PC-3 (cell line): Measurements from ENCODE around the gene MARK3. TPM values are rescaled to one million over a fixed set of nuclear protein-coding genes. Genes with fewer than 3 reads are reported as not detected.
A peak's percentile ranks its signal among the peaks of the same experiment; 100 is the strongest.

Experiments
- ATAC-seq: fragments of 200-7000 bp; cut with Tn5 transposase; 2 replicates; pipeline ENCODE4 v1.9.1; 2020; ENCODE audit warnings: mild to moderate bottlenecking, moderate library complexity
- BruUV-seq: library from RNA; stranded (reverse); fragments of 400-500 nt; replicated peaks from 2 replicates; lab custom pipeline; 2021; lab: Mats Ljungman, UMichigan
- CTCF ChIA-PET: fragments of 300-600 bp; sonication (Branson Sonifier 250); formaldehyde crosslinking; loops from one replicate; lab custom pipeline; 2022; ENCODE audit warnings: antibody characterized with exemption; lab: Charles Lee
- POLR2A ChIA-PET: fragments of 300-600 bp; sonication (Branson Sonifier 250); formaldehyde crosslinking; loops from one replicate; lab custom pipeline; 2022; ENCODE audit warnings: antibody characterized with exemption; ENCODE audit not compliant: unreplicated experiment; lab: Charles Lee
- DNase-seq: peaks from one replicate; pipeline ENCODE4 v3.0.0-alpha.2; 2015
- H2AFZ ChIP-seq: fragments of 300-600 bp; sonication (generic); 2 replicates; pipeline ENCODE4 v1.6.0; 2016; ENCODE audit warnings: antibody characterized with exemption, low read length
- H3F3A ChIP-seq: fragments of 300-600 bp; sonication (generic); one replicate; pipeline ENCODE4 v1.6.0; 2017; ENCODE audit warnings: antibody characterized with exemption, low read length, control low read depth, mild to moderate bottlenecking; ENCODE audit not compliant: unreplicated experiment
- H3K27ac ChIP-seq: fragments of 300-600 bp; sonication (generic); 2 replicates; pipeline ENCODE4 v1.5.1; 2016; ENCODE audit warnings: mild to moderate bottlenecking, low read length
- H3K27me3 ChIP-seq: fragments of 300-600 bp; sonication (generic); 2 replicates; pipeline ENCODE4 v1.6.1; 2016; ENCODE audit warnings: low read length, mixed read lengths
- H3K36me3 ChIP-seq: fragments of 300-600 bp; sonication (generic); 2 replicates; pipeline ENCODE4 v1.6.1; 2016; ENCODE audit warnings: low read depth, mixed run types, low read length, mixed read lengths
- H3K4me1 ChIP-seq: fragments of 300-600 bp; sonication (generic); 2 replicates; pipeline ENCODE4 v1.5.1; 2016; ENCODE audit warnings: low read length; ENCODE audit not compliant: insufficient read depth
- H3K4me2 ChIP-seq: fragments of 300-600 bp; sonication (generic); 2 replicates; pipeline ENCODE4 v1.6.0; 2016; ENCODE audit warnings: low read length
- H3K4me3 ChIP-seq: fragments of 300-600 bp; sonication (generic); 2 replicates; pipeline ENCODE4 v1.5.1; 2016; ENCODE audit warnings: mild to moderate bottlenecking, low read length, mixed read lengths
- H3K79me2 ChIP-seq: fragments of 300-600 bp; sonication (generic); 2 replicates; pipeline ENCODE4 v1.6.1; 2017; ENCODE audit warnings: low read length, mixed read lengths
- H3K9ac ChIP-seq: fragments of 300-600 bp; sonication (generic); 2 replicates; pipeline ENCODE4 v1.6.0; 2016; ENCODE audit warnings: mild to moderate bottlenecking, low read length
- H3K9me2 ChIP-seq: fragments of 300-600 bp; sonication (generic); replicated peaks from 2 replicates; pipeline ENCODE4 v1.6.1; 2016; ENCODE audit warnings: mixed run types, low read length, mixed read lengths
- H3K9me3 ChIP-seq: fragments of 300-600 bp; sonication (generic); 2 replicates; pipeline ENCODE4 v1.6.1; 2016; ENCODE audit warnings: low read length, mixed read lengths
- H4K20me1 ChIP-seq: fragments of 300-600 bp; sonication (generic); 2 replicates; pipeline ENCODE4 v1.6.1; 2016; ENCODE audit warnings: low read length, mixed read lengths
- EZH2 ChIP-seq: fragments of 300-600 bp; sonication (generic); IDR thresholded peaks from one replicate; pipeline ENCODE4 v1.6.1; 2017; ENCODE audit warnings: antibody characterized with exemption, mild to moderate bottlenecking, low read length; ENCODE audit not compliant: unreplicated experiment
- EZH2phosphoT487 ChIP-seq: fragments of 300-600 bp; sonication (generic); IDR thresholded peaks from 2 replicates; pipeline ENCODE4 v1.6.1; 2018; ENCODE audit warnings: mild to moderate bottlenecking, antibody characterized with exemption, low read length, borderline replicate concordance
- intact Hi-C: fragments of 100-400 bp; cut with micrococcal nuclease; formaldehyde crosslinking; loops from 2 replicates; pipeline ENCODE4 v1.9.0; 2023
- total RNA-seq: library from RNA; depleted of rRNA; stranded (reverse); fragments of >200 nt; gene quantifications from 2 replicates; pipeline ENCODE4 v1.2.3, GENCODE V29; 2014
- TF ChIP-seq, protein P1 (sequence below): fragments of 300-600 bp; sonication (generic); conservative IDR thresholded peaks from 2 replicates; pipeline ENCODE4 v1.5.1; 2017; ENCODE audit warnings: antibody characterized with exemption, low read depth, mild to moderate bottlenecking, low read length

The MARK3 gene
- total RNA-seq, 1 experiment from 2014 or later = 69.9 TPM

DNA sequence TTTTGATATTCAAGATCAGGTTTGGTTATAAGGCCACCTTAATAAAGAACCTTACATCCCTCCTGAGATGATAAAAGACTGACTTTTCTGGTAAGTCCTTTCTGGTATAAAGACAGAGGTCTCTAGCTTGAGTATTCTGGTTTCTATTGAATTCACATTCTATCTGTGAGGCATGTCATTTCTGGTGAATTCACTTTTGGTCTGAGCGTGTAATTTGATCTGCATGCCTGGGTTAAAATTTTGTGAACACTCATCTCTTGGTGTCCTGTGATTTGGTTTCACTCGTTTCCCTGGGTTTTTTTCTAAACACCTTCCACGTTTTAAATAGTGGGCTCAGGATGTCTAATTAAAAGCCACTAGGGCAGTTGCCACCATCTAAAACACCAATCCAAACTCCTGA lies 38.9 kb upstream of the MARK3 start:
- intact Hi-C loops = loop anchor here (2.0 kb wide), 1 partner anchor 45 kb away; no protein-coding TSS in a partner anchor
- Histone ChIP-seq H3K9ac (no peak overlapping the region), H3K4me2 (no peak overlapping the region), H3K4me1 (no peaks in the 10 kb centered on the region), H3K9me2 (no peaks in the 10 kb centered on the region), H3F3A (peaks cover 23% of the 10 kb centered on the region), H4K20me1 (peaks cover 22% of the 10 kb centered on the region), H3K27me3 (no peaks in the 10 kb centered on the region), H3K9me3 (no peaks in the 10 kb centered on the region), H3K27ac (no peak overlapping the region), H3K36me3 (peaks cover 32% of the 10 kb centered on the region), H3K4me3 (no peak overlapping the region), H2AFZ (no peak overlapping the region), H3K79me2 (no peaks in the 10 kb centered on the region)
- TF ChIP-seq, protein P1, sequence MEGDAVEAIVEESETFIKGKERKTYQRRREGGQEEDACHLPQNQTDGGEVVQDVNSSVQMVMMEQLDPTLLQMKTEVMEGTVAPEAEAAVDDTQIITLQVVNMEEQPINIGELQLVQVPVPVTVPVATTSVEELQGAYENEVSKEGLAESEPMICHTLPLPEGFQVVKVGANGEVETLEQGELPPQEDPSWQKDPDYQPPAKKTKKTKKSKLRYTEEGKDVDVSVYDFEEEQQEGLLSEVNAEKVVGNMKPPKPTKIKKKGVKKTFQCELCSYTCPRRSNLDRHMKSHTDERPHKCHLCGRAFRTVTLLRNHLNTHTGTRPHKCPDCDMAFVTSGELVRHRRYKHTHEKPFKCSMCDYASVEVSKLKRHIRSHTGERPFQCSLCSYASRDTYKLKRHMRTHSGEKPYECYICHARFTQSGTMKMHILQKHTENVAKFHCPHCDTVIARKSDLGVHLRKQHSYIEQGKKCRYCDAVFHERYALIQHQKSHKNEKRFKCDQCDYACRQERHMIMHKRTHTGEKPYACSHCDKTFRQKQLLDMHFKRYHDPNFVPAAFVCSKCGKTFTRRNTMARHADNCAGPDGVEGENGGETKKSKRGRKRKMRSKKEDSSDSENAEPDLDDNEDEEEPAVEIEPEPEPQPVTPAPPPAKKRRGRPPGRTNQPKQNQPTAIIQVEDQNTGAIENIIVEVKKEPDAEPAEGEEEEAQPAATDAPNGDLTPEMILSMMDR = no peak
- TF ChIP-seq EZH2 (no peak), EZH2phosphoT487 (no peak)
- no TSS peak for BruUV-seq
- ATAC-seq = no peak
- ChIA-PET CTCF (interaction anchor here (2.4 kb wide), 1 partner anchor 45 kb away, joined by 8 read pairs; no protein-coding TSS in a partner anchor), POLR2A (no interaction called here)
- no peak for DNase-seq

DNA sequence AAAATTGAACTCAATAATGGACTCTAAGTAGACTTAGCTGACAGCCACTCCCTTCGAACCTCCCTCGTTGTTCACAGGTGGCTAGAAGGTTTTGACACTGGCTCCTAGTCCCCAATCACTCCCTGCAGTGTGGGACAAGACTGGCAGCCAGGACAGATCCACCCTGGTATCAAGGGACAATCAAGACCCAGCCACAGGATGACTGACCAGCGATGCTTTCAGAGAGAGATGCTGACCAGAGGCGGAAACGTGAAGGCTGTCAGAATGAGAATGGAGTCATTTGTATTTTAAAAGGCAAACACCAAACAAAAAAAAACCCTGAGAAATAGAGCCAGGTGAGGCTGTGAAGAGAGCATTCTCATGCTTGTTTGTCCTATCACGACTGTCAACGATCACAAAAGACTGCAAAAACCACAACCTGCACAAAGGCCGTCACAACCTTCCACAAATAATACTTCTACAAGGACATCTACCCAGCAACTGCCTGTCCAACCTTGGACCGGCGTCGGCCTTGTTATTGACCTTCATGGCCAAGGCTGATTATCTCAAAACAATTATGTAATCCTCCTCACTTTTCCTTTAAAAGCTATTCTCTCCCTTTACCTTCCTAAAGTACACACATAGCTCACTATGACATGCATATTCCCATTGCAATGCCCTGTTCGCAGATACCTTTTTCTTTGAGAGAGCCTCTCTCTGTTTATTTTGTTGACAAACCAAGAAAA lies 38.0 kb upstream of the MARK3 start:
- no peaks in the 10 kb centered on the region for H3K9me3 ChIP-seq
- H4K20me1 ChIP-seq = peaks cover 17% of the 10 kb centered on the region
- no peaks in the 10 kb centered on the region for H3K4me1 ChIP-seq
- H3F3A ChIP-seq = peaks cover 16% of the 10 kb centered on the region
- ATAC-seq = no peak
- no peaks in the 10 kb centered on the region for H3K9me2 ChIP-seq
- TF ChIP-seq EZH2phosphoT487 = no peak
- TF ChIP-seq, protein P1 = no peak
- TF ChIP-seq EZH2 = no peak
- H2AFZ ChIP-seq = no peak overlapping the region
- no peak for DNase-seq
- intact Hi-C loops = loop anchor here (2.0 kb wide), 1 partner anchor 44 kb away; no protein-coding TSS in a partner anchor
- peaks cover 23% of the 10 kb centered on the region for H3K36me3 ChIP-seq
- H3K9ac ChIP-seq = no peak overlapping the region
- ChIA-PET CTCF (no interaction called here), POLR2A (no interaction called here)
- H3K4me2 ChIP-seq = no peak overlapping the region
- H3K27me3 ChIP-seq = no peaks in the 10 kb centered on the region
- no peak overlapping the region for H3K27ac ChIP-seq
- H3K79me2 ChIP-seq = no peaks in the 10 kb centered on the region
- BruUV-seq = no TSS peak
- no peak overlapping the region for H3K4me3 ChIP-seq

DNA sequence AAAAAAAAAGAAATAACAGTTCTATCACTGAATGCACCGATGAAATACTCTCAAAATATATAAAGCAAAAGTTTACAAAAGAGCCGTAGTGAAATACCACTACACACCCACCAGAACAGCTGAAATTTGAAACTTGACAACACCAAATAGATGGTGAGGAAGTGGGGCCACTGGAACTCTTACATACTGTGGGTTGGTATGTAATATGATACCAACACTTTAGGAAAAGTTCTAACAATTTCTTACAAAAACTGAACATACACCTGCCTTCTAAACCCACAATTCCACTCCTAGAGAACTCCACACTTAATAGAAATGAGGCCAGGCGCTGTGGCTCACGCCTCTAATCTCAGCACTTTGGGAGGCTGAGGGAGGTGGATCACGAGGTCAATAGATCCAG lies 37.1 kb upstream of the MARK3 start:
- CTCF ChIA-PET = no interaction called here
- H3K9me2 ChIP-seq = no peaks in the 10 kb centered on the region
- POLR2A ChIA-PET = interaction anchor here (0.6 kb wide), 1 partner anchor 281 kb away, joined by 4 read pairs; no protein-coding TSS in a partner anchor
- H3K27me3 ChIP-seq = no peaks in the 10 kb centered on the region
- H3F3A ChIP-seq = peaks cover 16% of the 10 kb centered on the region
- intact Hi-C loops = no loop called here
- peaks cover 14% of the 10 kb centered on the region for H3K36me3 ChIP-seq
- no peak overlapping the region for H3K27ac ChIP-seq
- no peak for DNase-seq
- no peak overlapping the region for H3K4me2 ChIP-seq
- no peak for TF ChIP-seq EZH2phosphoT487
- TF ChIP-seq EZH2 = no peak
- TF ChIP-seq, protein P1 = no peak
- no TSS peak for BruUV-seq
- H2AFZ ChIP-seq = no peak overlapping the region
- H3K4me1 ChIP-seq = no peaks in the 10 kb centered on the region
- H3K4me3 ChIP-seq = no peak overlapping the region
- H3K9ac ChIP-seq = no peak overlapping the region
- no peaks in the 10 kb centered on the region for H3K9me3 ChIP-seq
- peaks cover 10% of the 10 kb centered on the region for H4K20me1 ChIP-seq
- ATAC-seq = peak; percentile 21; the same call in 1 of the 2 replicates
- no peaks in the 10 kb centered on the region for H3K79me2 ChIP-seq
